Breast epithelium (tissue), 3 donors: ENCODE data around the gene GLT6D1.

Experiments used
- CTCF ChIP-seq, 3 donors: fragments of 450-650 bp; IDR thresholded peaks; one replicate each; pipeline ENCODE4 v1.5.1; 2016 to 2017; ENCODE audit warnings: antibody characterized with exemption in 3 of 3, mild to moderate bottlenecking in 3 of 3, moderate library complexity in 3 of 3
- POLR2A ChIP-seq: fragments of 450-650 bp; IDR thresholded peaks from one replicate; pipeline ENCODE4 v1.6.1; 2016; ENCODE audit warnings: antibody characterized with exemption, mild to moderate bottlenecking, moderate library complexity
- POLR2AphosphoS5 ChIP-seq, 3 donors: sonication (generic); formaldehyde crosslinking; IDR thresholded peaks; one replicate each; pipeline ENCODE4 v1.6.1; 2017; ENCODE audit warnings: antibody characterized with exemption in 3 of 3

DNA sequence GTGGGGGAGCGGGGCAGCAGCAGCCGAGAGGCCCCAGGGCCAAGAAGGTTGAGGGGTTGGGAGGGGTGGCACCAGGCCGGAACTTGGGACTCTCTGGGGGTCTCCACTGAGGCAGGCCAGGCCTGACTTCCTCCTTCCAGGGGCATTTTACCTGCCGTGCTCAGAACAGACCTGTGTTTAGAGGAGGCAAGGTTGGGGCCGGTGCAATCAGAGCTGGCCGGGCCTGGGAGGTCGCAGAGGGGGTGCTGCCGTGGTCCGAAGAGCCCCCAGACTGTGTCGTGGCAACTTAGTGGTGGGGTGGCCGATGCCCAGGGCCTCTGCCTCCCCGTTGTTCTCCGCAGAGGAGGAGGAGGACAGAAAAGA lies 21.8 kb downstream of the GLT6D1 start:
- TF ChIP-seq CTCF (IDR thresholded peaks at IDR 0.05) (no peak), POLR2A (no peak), POLR2AphosphoS5 (IDR thresholded peaks at IDR 0.05) (no peak)
